HEK293T (cell line): ENCODE data around the gene PSD2.

Experiments used
- CTCF ChIA-PET: fragments of 350-600 bp; formaldehyde crosslinking; extraction: SDS; loops from one replicate; lab custom pipeline; 2021; ENCODE audit warnings: antibody characterized with exemption, inconsistent platforms; lab: Yijun Ruan, JAX
- POLR2A ChIA-PET: fragments of 350-600 bp; formaldehyde crosslinking; extraction: SDS; loops from one replicate; lab custom pipeline; 2020; ENCODE audit warnings: antibody characterized with exemption, inconsistent platforms; lab: Yijun Ruan, JAX
- DNase-seq: peaks from one replicate; pipeline ENCODE4 v3.0.0; 2012; ENCODE audit warnings: mixed read lengths; ENCODE audit errors: extremely low spot score
- ARNT ChIP-seq: fragments of 450-650 bp; IDR thresholded peaks from 2 replicates; pipeline ENCODE4 v1.6.1; 2017; ENCODE audit warnings: mild to moderate bottlenecking
- BHLHE40 ChIP-seq: fragments of 450-650 bp; IDR thresholded peaks from 2 replicates; pipeline ENCODE4 v1.6.1; 2016; ENCODE audit warnings: mild to moderate bottlenecking, moderate library complexity, borderline replicate concordance
- CTBP1 ChIP-seq: fragments of 450-650 bp; IDR thresholded peaks from 2 replicates; pipeline ENCODE4 v1.6.1; 2016; ENCODE audit warnings: borderline replicate concordance
- ELF4 ChIP-seq: fragments of 450-650 bp; IDR thresholded peaks from 2 replicates; pipeline ENCODE4 v1.6.1; 2017; ENCODE audit warnings: antibody characterized with exemption
- FOXA1 ChIP-seq: fragments of 450-650 bp; IDR thresholded peaks from 2 replicates; pipeline ENCODE4 v1.6.1; 2016; ENCODE audit warnings: mild to moderate bottlenecking
- FOXK2 ChIP-seq: fragments of 450-650 bp; IDR thresholded peaks from 2 replicates; pipeline ENCODE4 v1.6.1; 2016; ENCODE audit warnings: mild to moderate bottlenecking
- FOXM1 ChIP-seq: fragments of 450-650 bp; IDR thresholded peaks from 2 replicates; pipeline ENCODE4 v1.6.1; 2017; ENCODE audit warnings: mild to moderate bottlenecking, borderline replicate concordance
- HDGF ChIP-seq: fragments of 450-650 bp; IDR thresholded peaks from 2 replicates; pipeline ENCODE4 v1.6.1; 2017; ENCODE audit warnings: antibody characterized with exemption, borderline replicate concordance
- L3MBTL2 ChIP-seq: fragments of 450-650 bp; conservative IDR thresholded peaks from 2 replicates; pipeline ENCODE4 v1.6.1; 2016; ENCODE audit warnings: mild to moderate bottlenecking
- LEF1 ChIP-seq: fragments of 450-650 bp; IDR thresholded peaks from 2 replicates; pipeline ENCODE4 v1.6.1; 2017; ENCODE audit warnings: mild to moderate bottlenecking, borderline replicate concordance
- NFRKB ChIP-seq: fragments of 450-650 bp; IDR thresholded peaks from 2 replicates; pipeline ENCODE4 v1.6.1; 2016; ENCODE audit warnings: mild to moderate bottlenecking, moderate library complexity
- PKNOX1 ChIP-seq: fragments of 450-650 bp; IDR thresholded peaks from 2 replicates; pipeline ENCODE4 v1.6.1; 2016
- SP1 ChIP-seq: fragments of 450-650 bp; IDR thresholded peaks from 2 replicates; pipeline ENCODE4 v1.6.1; 2017
- SUZ12 ChIP-seq: fragments of 450-650 bp; IDR thresholded peaks from 2 replicates; pipeline ENCODE4 v1.6.1; 2016; ENCODE audit warnings: mild to moderate bottlenecking
- TARDBP ChIP-seq: fragments of 450-650 bp; IDR thresholded peaks from 2 replicates; pipeline ENCODE4 v1.6.1; 2016
- ZNF384 ChIP-seq: fragments of 450-650 bp; IDR thresholded peaks from 2 replicates; pipeline ENCODE4 v1.6.1; 2016

The PSD2 gene

GRCh38 chr5:139757727-139758509 is 37.7 kb upstream of the PSD2 start:
- ChIA-PET POLR2A (interaction anchor here (2.0 kb wide), 1 partner anchor 10 kb away, joined by 7 read pairs; no protein-coding TSS in a partner anchor), CTCF (interaction anchor here (0.9 kb wide), 1 partner anchor 14 kb away, joined by 3 read pairs; no protein-coding TSS in a partner anchor)
- TF ChIP-seq FOXA1 (no peak), L3MBTL2 (no peak), LEF1 (no peak), TARDBP (no peak), BHLHE40 (no peak), ELF4 (no peak), CTBP1 (no peak), PKNOX1 (no peak), NFRKB (no peak), FOXM1 (no peak), FOXK2 (no peak), ZNF384 (no peak), ARNT (no peak), SUZ12 (no peak), HDGF (no peak), SP1 (no peak)
- no peak for DNase-seq

- no peak for TF ChIP-seq ZNF384
- no peak for TF ChIP-seq NFRKB
- TF ChIP-seq BHLHE40, result no peak
- no peak for TF ChIP-seq L3MBTL2
- TF ChIP-seq SP1, result no peak
- no peak for TF ChIP-seq CTBP1
- TF ChIP-seq LEF1, result no peak
- no peak for TF ChIP-seq TARDBP
- TF ChIP-seq SUZ12, result no peak
- TF ChIP-seq PKNOX1, result no peak
- TF ChIP-seq FOXM1, result no peak
- no peak for TF ChIP-seq HDGF
- no peak for TF ChIP-seq ELF4
- TF ChIP-seq ARNT, result no peak
- TF ChIP-seq FOXA1, result no peak
- TF ChIP-seq FOXK2, result no peak
- no peak for DNase-seq
- CTCF ChIA-PET, result interaction anchor here (0.6 to 0.8 kb wide), 2 partner anchors 9 to 393 kb away, joined by 3 to 4 read pairs; no protein-coding TSS in a partner anchor
- POLR2A ChIA-PET, result interaction anchor here (0.9 to 2.0 kb wide), 2 partner anchors 11 to 15 kb away, joined by 3 to 7 read pairs; no protein-coding TSS in a partner anchor
Measured at GRCh38 chr5:139758510-139759075, 37.0 kb upstream of the PSD2 start.

- TF ChIP-seq SUZ12, result no peak
- peak; percentile 59 for TF ChIP-seq PKNOX1
- ChIA-PET POLR2A (interaction anchor here (0.9 to 2.0 kb wide), 2 partner anchors 12 to 15 kb away, joined by 3 to 7 read pairs; no protein-coding TSS in a partner anchor), CTCF (interaction anchor here (0.8 kb wide), 1 partner anchor 9 kb away, joined by 3 read pairs; no protein-coding TSS in a partner anchor)
- DNase-seq, result no peak
Measured at GRCh38 chr5:139759219-139759721, 36.3 kb upstream of the PSD2 start.

GRCh38 chr5:139760066-139761056 is 35.2 kb upstream of the PSD2 start:
- ChIA-PET POLR2A (no interaction called here), CTCF (interaction anchor here (0.7 to 1.1 kb wide), 2 partner anchors 15 to 69 kb away, joined by 3 to 5 read pairs; no protein-coding TSS in a partner anchor)
- DNase-seq, result no peak
- no peak for TF ChIP-seq LEF1
- no peak for TF ChIP-seq L3MBTL2
- TF ChIP-seq FOXK2, result no peak
- TF ChIP-seq TARDBP, result no peak
- TF ChIP-seq NFRKB, result no peak
- no peak for TF ChIP-seq CTBP1
- TF ChIP-seq ELF4, result no peak
- TF ChIP-seq BHLHE40, result no peak
- TF ChIP-seq ZNF384, result no peak
- TF ChIP-seq FOXA1, result no peak
- TF ChIP-seq SP1, result no peak
- TF ChIP-seq PKNOX1, result no peak
- TF ChIP-seq SUZ12, result no peak
- no peak for TF ChIP-seq ARNT
- no peak for TF ChIP-seq HDGF
- no peak for TF ChIP-seq FOXM1
